ENCODE measurements around the gene BCO1. TPM values are rescaled to one million over a fixed set of nuclear protein-coding genes. Genes with fewer than 3 reads are reported as not detected.

The BCO1 gene
- total RNA-seq, 1 donor from 2014 or later, result 3.5 TPM

DNA sequence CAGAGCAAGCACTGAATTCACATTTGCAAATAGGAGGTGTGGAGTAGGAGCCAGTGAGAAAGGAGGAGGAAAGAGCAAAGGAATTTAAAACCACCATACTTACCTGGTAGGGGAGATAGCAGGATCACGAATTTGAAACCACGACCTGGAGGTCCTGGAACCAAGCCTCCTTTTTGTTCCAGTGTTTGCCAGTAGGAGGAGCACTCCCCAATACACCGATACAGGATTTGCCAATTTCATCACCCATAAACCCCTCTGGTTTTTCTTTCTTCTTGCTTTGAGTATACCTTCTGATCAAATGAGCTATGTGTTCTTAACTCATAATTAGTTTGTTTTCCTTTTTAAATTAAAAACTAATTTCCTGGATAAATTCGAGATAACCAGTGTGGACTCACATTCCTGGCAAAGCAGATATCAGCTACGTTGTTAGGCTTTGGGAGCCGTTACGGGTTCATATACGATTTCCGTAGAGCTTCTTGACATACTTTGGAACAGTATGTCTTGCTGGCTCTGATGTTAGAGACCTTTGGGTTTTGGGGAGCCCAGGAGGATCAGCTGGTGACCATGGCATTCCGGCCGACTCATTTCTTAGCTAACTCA lies 22.7 kb downstream of the BCO1 start:
- Histone ChIP-seq H3F3A (ENCODE audit: low read depth) (no peaks in the 10 kb centered on the region), H3K4me1 (no peaks in the 10 kb centered on the region), H4K20me1 (ENCODE audit: low read depth) (no peaks in the 10 kb centered on the region), H3K36me3 (no peaks in the 10 kb centered on the region), H2AFZ (replicated peaks) (no peak overlapping the region), H3K27me3 (no peaks in the 10 kb centered on the region), H3K4me3 (no peak overlapping the region), H3K79me2 (ENCODE audit: low read depth) (no peaks in the 10 kb centered on the region), H3K27ac (no peak overlapping the region), H3K9ac (no peak overlapping the region), H3K9me3 (ENCODE audit: low read depth) (no peaks in the 10 kb centered on the region), H3K4me2 (no peak overlapping the region)
- Mint-ChIP-seq H3K27ac (no peak overlapping the region), H3K9me3 (no peaks in the 10 kb centered on the region), H3K4me1 (no peaks in the 10 kb centered on the region), H3K4me3 (no peak overlapping the region), H3K27me3 (ENCODE audit: insufficient read depth, low read depth) (peaks cover 2% of the 10 kb centered on the region), H3K36me3 (peaks cover 10% of the 10 kb centered on the region)
- no peak for DNase-seq (ENCODE audit: low spot score)
- no peak for TF ChIP-seq EZH2 (IDR thresholded peaks at IDR 0.05)
- TF ChIP-seq EZH2phosphoT487 (IDR thresholded peaks at IDR 0.05), result no peak
- TF ChIP-seq, protein P1, sequence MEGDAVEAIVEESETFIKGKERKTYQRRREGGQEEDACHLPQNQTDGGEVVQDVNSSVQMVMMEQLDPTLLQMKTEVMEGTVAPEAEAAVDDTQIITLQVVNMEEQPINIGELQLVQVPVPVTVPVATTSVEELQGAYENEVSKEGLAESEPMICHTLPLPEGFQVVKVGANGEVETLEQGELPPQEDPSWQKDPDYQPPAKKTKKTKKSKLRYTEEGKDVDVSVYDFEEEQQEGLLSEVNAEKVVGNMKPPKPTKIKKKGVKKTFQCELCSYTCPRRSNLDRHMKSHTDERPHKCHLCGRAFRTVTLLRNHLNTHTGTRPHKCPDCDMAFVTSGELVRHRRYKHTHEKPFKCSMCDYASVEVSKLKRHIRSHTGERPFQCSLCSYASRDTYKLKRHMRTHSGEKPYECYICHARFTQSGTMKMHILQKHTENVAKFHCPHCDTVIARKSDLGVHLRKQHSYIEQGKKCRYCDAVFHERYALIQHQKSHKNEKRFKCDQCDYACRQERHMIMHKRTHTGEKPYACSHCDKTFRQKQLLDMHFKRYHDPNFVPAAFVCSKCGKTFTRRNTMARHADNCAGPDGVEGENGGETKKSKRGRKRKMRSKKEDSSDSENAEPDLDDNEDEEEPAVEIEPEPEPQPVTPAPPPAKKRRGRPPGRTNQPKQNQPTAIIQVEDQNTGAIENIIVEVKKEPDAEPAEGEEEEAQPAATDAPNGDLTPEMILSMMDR (IDR thresholded peaks at IDR 0.05), result peak; percentile 59

DNA sequence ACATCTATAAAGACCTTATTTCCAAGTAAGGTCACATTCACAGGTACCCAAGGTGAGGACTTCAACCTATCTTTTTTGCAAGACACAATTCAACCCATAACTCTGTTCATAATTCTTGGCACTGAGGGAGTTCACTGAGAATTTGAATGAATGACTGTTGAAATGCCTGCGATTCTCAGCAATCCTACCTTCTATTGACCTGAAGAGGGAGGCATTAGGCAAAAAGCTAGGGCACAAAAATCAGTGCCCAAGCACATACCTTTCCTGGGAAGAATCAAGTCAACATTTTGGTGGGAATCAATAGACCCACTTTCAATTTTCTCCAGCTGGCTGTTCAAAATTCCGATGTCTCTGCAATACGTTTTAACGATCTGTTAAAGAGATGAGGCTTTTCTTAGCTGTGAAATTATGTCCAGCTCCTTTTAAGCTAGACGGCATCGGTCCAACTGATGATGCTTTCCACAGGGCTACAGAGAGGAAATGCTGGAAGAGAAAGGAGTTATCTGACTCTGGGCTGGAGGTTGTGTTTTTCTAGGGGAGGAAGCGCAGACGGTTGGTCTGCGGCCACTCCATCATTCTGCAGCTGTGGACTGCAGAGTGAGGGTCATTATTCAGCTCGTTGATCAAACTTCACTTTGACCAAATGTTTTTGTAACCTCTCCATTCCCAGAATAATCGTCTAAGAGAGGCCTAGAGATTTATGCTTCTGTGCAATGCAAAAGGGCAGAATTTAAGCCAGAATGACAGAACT lies 25.2 kb downstream of the BCO1 start:
- no peak overlapping the region for H3K27ac Mint-ChIP-seq
- no peaks in the 10 kb centered on the region for H3K9me3 Mint-ChIP-seq
- no peak for DNase-seq (ENCODE audit: low spot score)
- peaks cover 2% of the 10 kb centered on the region for H3K27me3 Mint-ChIP-seq (ENCODE audit: insufficient read depth, low read depth)
- Histone ChIP-seq H3K36me3 (no peaks in the 10 kb centered on the region), H3K4me2 (no peak overlapping the region), H3K4me1 (no peaks in the 10 kb centered on the region), H3K9me3 (ENCODE audit: low read depth) (no peaks in the 10 kb centered on the region), H4K20me1 (ENCODE audit: low read depth) (no peaks in the 10 kb centered on the region), H3K4me3 (no peak overlapping the region), H3K9ac (no peak overlapping the region), H3K27ac (no peak overlapping the region), H3K27me3 (no peaks in the 10 kb centered on the region), H3K79me2 (ENCODE audit: low read depth) (no peaks in the 10 kb centered on the region), H2AFZ (replicated peaks) (no peak overlapping the region), H3F3A (ENCODE audit: low read depth) (no peaks in the 10 kb centered on the region)
- peaks cover 10% of the 10 kb centered on the region for H3K36me3 Mint-ChIP-seq
- no peaks in the 10 kb centered on the region for H3K4me1 Mint-ChIP-seq
- TF ChIP-seq EZH2phosphoT487 (IDR thresholded peaks at IDR 0.05) (no peak), EZH2 (IDR thresholded peaks at IDR 0.05) (no peak)
- TF ChIP-seq, protein P1 (IDR thresholded peaks at IDR 0.05), result no peak
- H3K4me3 Mint-ChIP-seq, result no peak overlapping the region

DNA sequence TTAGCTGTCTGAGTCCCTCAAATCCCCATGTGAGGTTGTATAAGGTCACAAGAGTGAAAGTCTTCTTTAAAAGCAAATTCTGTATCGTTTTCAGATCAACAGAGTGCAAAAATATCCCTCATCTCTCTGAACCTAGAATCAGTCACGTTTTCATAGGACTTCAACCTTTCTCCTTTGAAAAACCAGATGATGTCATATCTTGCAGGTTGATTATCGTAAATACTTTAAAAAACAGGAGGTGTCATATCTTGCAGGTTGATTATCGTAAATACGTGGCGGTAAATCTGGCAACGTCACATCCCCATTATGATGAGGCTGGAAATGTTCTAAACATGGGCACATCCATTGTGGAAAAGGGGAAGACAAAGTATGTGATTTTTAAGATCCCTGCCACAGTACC lies 25.9 kb downstream of the BCO1 start:
- Mint-ChIP-seq H3K27ac (no peak overlapping the region), H3K27me3 (ENCODE audit: insufficient read depth, low read depth) (peaks cover 2% of the 10 kb centered on the region), H3K4me3 (no peak overlapping the region), H3K4me1 (no peaks in the 10 kb centered on the region), H3K36me3 (peaks cover 10% of the 10 kb centered on the region), H3K9me3 (no peaks in the 10 kb centered on the region)
- no peak for DNase-seq (ENCODE audit: low spot score)
- H2AFZ ChIP-seq (replicated peaks), result no peak overlapping the region
- H3K27ac ChIP-seq, result no peak overlapping the region
- H3K4me2 ChIP-seq, result no peak overlapping the region
- no peaks in the 10 kb centered on the region for H3K4me1 ChIP-seq
- H3K9ac ChIP-seq, result no peak overlapping the region
- TF ChIP-seq EZH2phosphoT487 (IDR thresholded peaks at IDR 0.05), result no peak
- TF ChIP-seq, protein P1 (IDR thresholded peaks at IDR 0.05), result no peak
- no peak for TF ChIP-seq EZH2 (IDR thresholded peaks at IDR 0.05)
- no peaks in the 10 kb centered on the region for H3K27me3 ChIP-seq
- H3K79me2 ChIP-seq (ENCODE audit: low read depth), result no peaks in the 10 kb centered on the region
- no peaks in the 10 kb centered on the region for H3K36me3 ChIP-seq
- no peaks in the 10 kb centered on the region for H3K9me3 ChIP-seq (ENCODE audit: low read depth)
- H4K20me1 ChIP-seq (ENCODE audit: low read depth), result no peaks in the 10 kb centered on the region
- H3K4me3 ChIP-seq, result no peak overlapping the region
- H3F3A ChIP-seq (ENCODE audit: low read depth), result no peaks in the 10 kb centered on the region

Data from neural progenitor cell (in vitro differentiated cells).